Keratinocyte (primary cell): Measurements from ENCODE around the gene DEPDC5. TPM values are rescaled to one million over a fixed set of nuclear protein-coding genes. Genes with fewer than 3 reads are reported as not detected.

Source experiments
- DNase-seq: peaks from one replicate; pipeline ENCODE4 v3.0.0-alpha.2; 2011; ENCODE audit warnings: low read depth, missing footprints, low spot score
- FAIRE-seq: peaks from 2 replicates; lab custom pipeline; 2011; peaks lifted over from hg19 to GRCh38; lab: Jason Lieb, UNC
- H2AFZ ChIP-seq: 2 replicates; pipeline ENCODE4 v1.6.0; 2012; ENCODE audit warnings: low read length, control low read depth, inconsistent platforms; ENCODE audit not compliant: control insufficient read depth
- H3K27ac ChIP-seq: 2 replicates; pipeline ENCODE4 v1.5.1; 2011; ENCODE audit warnings: low read length; ENCODE audit not compliant: control insufficient read depth, insufficient read depth
- H3K27me3 ChIP-seq: 3 replicates; pipeline ENCODE4 v1.6.0; 2011; ENCODE audit warnings: low read length; ENCODE audit not compliant: control insufficient read depth, insufficient read depth; ENCODE audit errors: extremely low read depth
- H3K36me3 ChIP-seq, 2 experiments: 2 replicates in 1 of 2; 3 replicates in 1 of 2; pipeline ENCODE4 v1.5.1; 2011; ENCODE audit warnings: low read length in 2 of 2, mild to moderate bottlenecking in 1 of 2; ENCODE audit not compliant: control insufficient read depth in 2 of 2, insufficient read depth in 2 of 2; ENCODE audit errors: extremely low read depth in 1 of 2
- H3K4me1 ChIP-seq: 3 replicates; pipeline ENCODE4 v1.5.1; 2011; ENCODE audit warnings: low read length; ENCODE audit not compliant: control insufficient read depth, insufficient read depth; ENCODE audit errors: extremely low read depth
- H3K4me2 ChIP-seq: 3 replicates; pipeline ENCODE4 v1.6.0; 2011; ENCODE audit warnings: low read depth, low read length; ENCODE audit not compliant: control insufficient read depth, insufficient read depth; ENCODE audit errors: extremely low read depth
- H3K4me3 ChIP-seq, 3 experiments: fragments of 200-600 bp in 1 of 3; sonication (generic) in 1 of 3; 2 replicates in 2 of 3; 3 replicates in 1 of 3; pipeline ENCODE4 v1.5.1; 2011 to 2016; ENCODE audit warnings: low read length in 3 of 3, mild to moderate bottlenecking in 3 of 3, control low read depth in 2 of 3, inconsistent platforms in 1 of 3, low read depth in 1 of 3, mixed read lengths in 1 of 3, mixed run types in 1 of 3, moderate library complexity in 1 of 3; ENCODE audit not compliant: control insufficient read depth in 2 of 3, insufficient read depth in 2 of 3; ENCODE audit errors: extremely low read depth in 1 of 3
- H3K79me2 ChIP-seq: 2 replicates; pipeline ENCODE4 v1.6.0; 2012; ENCODE audit warnings: low read length; ENCODE audit not compliant: control insufficient read depth, insufficient read depth
- H3K9ac ChIP-seq: 3 replicates; pipeline ENCODE4 v1.6.0; 2011; ENCODE audit warnings: low read length; ENCODE audit not compliant: control insufficient read depth, insufficient read depth; ENCODE audit errors: extremely low read depth
- H3K9me1 ChIP-seq: 3 replicates; pipeline ENCODE4 v1.6.0; 2011; ENCODE audit warnings: low read length; ENCODE audit not compliant: control insufficient read depth, insufficient read depth; ENCODE audit errors: extremely low read depth
- H3K9me3 ChIP-seq: 2 replicates; pipeline ENCODE4 v1.5.1; 2012; ENCODE audit warnings: low read depth, low read length; ENCODE audit not compliant: control insufficient read depth
- H4K20me1 ChIP-seq: 3 replicates; pipeline ENCODE4 v1.6.0; 2011; ENCODE audit warnings: low read length; ENCODE audit not compliant: control insufficient read depth, insufficient read depth; ENCODE audit errors: extremely low read depth
- EZH2 ChIP-seq: IDR thresholded peaks from one replicate; pipeline ENCODE4 v1.6.1; 2012; ENCODE audit warnings: inconsistent platforms, mild to moderate bottlenecking, low read length, moderate library complexity
- dilution Hi-C: fragments of 300-500 bp; cut with MboI; formaldehyde crosslinking; loops from one replicate; pipeline ENCODE4 v1.7.0; 2020; ENCODE audit warnings: low sequenced_read_pairs; ENCODE audit not compliant: extremely low pct_ligation_motif_present
- polyA plus RNA-seq, 5 experiments: library from polyadenylated mRNA; depleted of rRNA in 3 of 5; stranded (reverse) in 3 of 5; stranded (forward) in 1 of 5; unstranded in 1 of 5; fragments of >200 nt; gene quantifications; 1 replicate in 1 of 5; 2 replicates in 3 of 5; 3 replicates in 1 of 5; pipeline versions ENCODE4 v1.2.1 to v1.2.3, GENCODE V29; 2011 to 2012; ENCODE audit warnings: missing spikeins in 2 of 5, low read depth in 1 of 5, low replicate concordance in 1 of 5
- TF ChIP-seq, protein P1 (sequence below), 3 experiments: IDR thresholded peaks in 1 of 3; conservative IDR thresholded peaks in 1 of 3; optimal IDR thresholded peaks in 1 of 3; 2 replicates in 2 of 3; 3 replicates in 1 of 3; pipeline versions ENCODE3 to v1.5.1; 2011; ENCODE audit warnings: low read length in 3 of 3, mild to moderate bottlenecking in 3 of 3, moderate library complexity in 2 of 3, control low read depth in 1 of 3, inconsistent platforms in 1 of 3; ENCODE audit not compliant: insufficient read depth in 2 of 3; ENCODE audit errors: extremely low read depth in 1 of 3

DEPDC5 gene
- polyA plus RNA-seq, 1 donor (not counting 4 experiments of a cell fraction or from before 2014, with no cell fraction given): 9.7 TPM

DNA sequence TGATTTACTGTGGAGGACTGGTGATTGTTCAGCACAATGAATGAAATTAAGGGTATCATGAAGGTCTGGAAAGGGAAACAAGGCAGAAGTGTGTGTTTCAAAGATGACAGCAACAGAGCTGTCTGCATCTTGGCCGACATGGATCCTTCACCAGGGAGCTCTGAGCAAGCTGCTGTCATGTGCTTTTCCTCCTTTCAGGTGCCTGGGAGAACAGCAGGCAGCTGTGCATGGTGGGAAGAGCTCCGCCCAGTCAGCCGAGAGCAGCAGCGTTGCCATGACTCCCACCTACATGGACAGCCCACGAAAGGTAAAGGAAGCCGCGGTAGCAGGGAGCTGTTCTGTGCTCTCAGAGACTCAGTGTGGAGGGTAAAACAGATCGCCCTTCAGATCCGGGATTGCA lies 103.4 kb downstream of the DEPDC5 start:
- Histone ChIP-seq H3K27ac (no peak overlapping the region), H3K4me2 (no peak overlapping the region), H3K4me1 (peaks cover 7% of the 10 kb centered on the region), H3K9me3 (no peaks in the 10 kb centered on the region), H2AFZ (no peak overlapping the region), H3K9ac (no peak overlapping the region), H3K79me2 (no peaks in the 10 kb centered on the region), H4K20me1 (no peaks in the 10 kb centered on the region), H3K4me3 (no peak overlapping the region), H3K27me3 (no peaks in the 10 kb centered on the region), H3K36me3 (peaks cover 3 to 6% of the 10 kb centered on the region in 2 experiments), H3K9me1 (no peaks in the 10 kb centered on the region)
- TF ChIP-seq, protein P1, sequence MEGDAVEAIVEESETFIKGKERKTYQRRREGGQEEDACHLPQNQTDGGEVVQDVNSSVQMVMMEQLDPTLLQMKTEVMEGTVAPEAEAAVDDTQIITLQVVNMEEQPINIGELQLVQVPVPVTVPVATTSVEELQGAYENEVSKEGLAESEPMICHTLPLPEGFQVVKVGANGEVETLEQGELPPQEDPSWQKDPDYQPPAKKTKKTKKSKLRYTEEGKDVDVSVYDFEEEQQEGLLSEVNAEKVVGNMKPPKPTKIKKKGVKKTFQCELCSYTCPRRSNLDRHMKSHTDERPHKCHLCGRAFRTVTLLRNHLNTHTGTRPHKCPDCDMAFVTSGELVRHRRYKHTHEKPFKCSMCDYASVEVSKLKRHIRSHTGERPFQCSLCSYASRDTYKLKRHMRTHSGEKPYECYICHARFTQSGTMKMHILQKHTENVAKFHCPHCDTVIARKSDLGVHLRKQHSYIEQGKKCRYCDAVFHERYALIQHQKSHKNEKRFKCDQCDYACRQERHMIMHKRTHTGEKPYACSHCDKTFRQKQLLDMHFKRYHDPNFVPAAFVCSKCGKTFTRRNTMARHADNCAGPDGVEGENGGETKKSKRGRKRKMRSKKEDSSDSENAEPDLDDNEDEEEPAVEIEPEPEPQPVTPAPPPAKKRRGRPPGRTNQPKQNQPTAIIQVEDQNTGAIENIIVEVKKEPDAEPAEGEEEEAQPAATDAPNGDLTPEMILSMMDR (optimal IDR thresholded peaks at IDR 0.05 in 1 of 3, IDR thresholded peaks at IDR 0.05 in 1 of 3, conservative IDR thresholded peaks at IDR 0.05 in 1 of 3; ENCODE audit: extremely low read depth in 1 of 3, insufficient read depth in 2 of 3, low read length in 3 of 3): no peak
- TF ChIP-seq EZH2: no peak
- DNase-seq (no peak), FAIRE-seq (no peak)
- dilution Hi-C loops: no loop called here

DNA sequence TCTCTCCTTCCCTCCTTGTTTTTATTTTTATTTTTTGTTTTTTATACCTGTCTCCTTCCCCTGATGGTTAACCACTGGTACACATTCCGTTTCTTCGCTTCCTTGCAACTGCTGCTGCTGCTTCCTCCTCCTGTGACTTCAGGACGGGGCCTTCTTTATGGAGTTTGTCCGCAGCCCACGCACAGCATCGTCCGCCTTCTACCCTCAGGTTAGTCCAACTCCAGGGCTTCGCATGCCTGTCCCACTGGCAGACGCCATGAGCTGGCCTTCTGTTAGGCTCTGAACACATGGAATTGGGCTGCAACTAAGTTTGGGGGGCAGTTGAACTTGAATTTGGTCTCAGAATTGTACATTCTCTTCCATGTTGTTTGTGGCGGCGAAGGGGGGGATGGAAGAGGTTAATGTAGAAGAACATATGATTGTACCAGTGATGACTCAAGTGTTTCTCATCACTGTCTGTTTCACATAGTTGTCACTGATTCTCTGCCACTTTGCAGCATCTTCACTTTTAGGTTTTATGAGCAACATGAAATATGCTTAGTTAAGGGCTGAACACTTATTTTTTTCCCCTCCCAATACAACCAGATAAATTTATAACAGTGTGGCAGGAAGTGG lies 107.5 kb downstream of the DEPDC5 start:
- DNase-seq (no peak), FAIRE-seq (no peak)
- Histone ChIP-seq H2AFZ (no peak overlapping the region), H3K9me1 (no peaks in the 10 kb centered on the region), H3K4me3 (no peak overlapping the region), H3K36me3 (peaks cover 0 to 4% of the 10 kb centered on the region in 2 experiments), H3K4me2 (no peak overlapping the region), H3K9ac (no peak overlapping the region), H3K9me3 (no peaks in the 10 kb centered on the region), H3K27me3 (no peaks in the 10 kb centered on the region), H3K79me2 (no peaks in the 10 kb centered on the region), H3K27ac (no peak overlapping the region), H3K4me1 (peaks cover 7% of the 10 kb centered on the region), H4K20me1 (no peaks in the 10 kb centered on the region)
- TF ChIP-seq, protein P1 (optimal IDR thresholded peaks at IDR 0.05 in 1 of 3, IDR thresholded peaks at IDR 0.05 in 1 of 3, conservative IDR thresholded peaks at IDR 0.05 in 1 of 3; ENCODE audit: extremely low read depth in 1 of 3, insufficient read depth in 2 of 3, low read length in 3 of 3): no peak
- no peak for TF ChIP-seq EZH2
- dilution Hi-C loops: no loop called here
